Mesothelial cell of epicardium (in vitro differentiated cells): ENCODE measurements around the gene FHL5. TPM values are rescaled to one million over a fixed set of nuclear protein-coding genes. Genes with fewer than 3 reads are reported as not detected.
"Not testable (repeated sequence)": the region's sequence is repeated elsewhere in the genome, so short reads cannot be mapped to it uniquely, and the experiment has no call there.

Experiments used
- DNase-seq, 2 experiments: peaks; one replicate each; pipeline ENCODE4 v3.0.0; 2021; ENCODE audit warnings: low spot score in 2 of 2; ENCODE audit not compliant: unreplicated experiment in 2 of 2
- H3K27ac Mint-ChIP-seq: 2 replicates; pipeline ENCODE4 v1.8.0; 2021; ENCODE audit warnings: mixed read lengths
- H3K27me3 Mint-ChIP-seq: 2 replicates; pipeline ENCODE4 v1.8.0; 2021; ENCODE audit warnings: low read depth, mixed read lengths
- H3K36me3 Mint-ChIP-seq: 2 replicates; pipeline ENCODE4 v1.8.0; 2021; ENCODE audit warnings: mixed read lengths
- H3K4me1 Mint-ChIP-seq: 2 replicates; pipeline ENCODE4 v1.8.0; 2021; ENCODE audit warnings: mixed read lengths
- H3K4me3 Mint-ChIP-seq: 2 replicates; pipeline ENCODE4 v1.8.0; 2021; ENCODE audit warnings: mild to moderate bottlenecking, moderate library complexity, mixed read lengths
- H3K9me3 Mint-ChIP-seq: 2 replicates; pipeline ENCODE4 v1.8.0; 2021; ENCODE audit warnings: mixed read lengths
- CTCF ChIP-seq: fragments of 200-600 bp; sonication (generic); IDR thresholded peaks from one replicate; pipeline ENCODE4 v1.5.0; 2021; ENCODE audit warnings: antibody characterized with exemption; ENCODE audit not compliant: unreplicated experiment
- total RNA-seq: library from RNA; stranded (reverse); gene quantifications from 3 replicates; pipeline ENCODE4 v1.2.1, GENCODE V29; 2021

The FHL5 gene
- total RNA-seq, 1 donor from 2014 or later = 4.5 TPM

- Mint-ChIP-seq H3K36me3 (peaks cover 61% of the 10 kb centered on the region), H3K9me3 (peaks cover 10% of the 10 kb centered on the region), H3K4me1 (peaks cover 19% of the 10 kb centered on the region), H3K27me3 (no peaks in the 10 kb centered on the region), H3K27ac (no peak overlapping the region), H3K4me3 (no peak overlapping the region)
- TF ChIP-seq CTCF = no peak
- DNase-seq = no peak
Measured at GRCh38 chr6:96554558-96554957, 8.4 kb upstream of the FHL5 start.

- H3K36me3 Mint-ChIP-seq = peaks cover 27% of the 10 kb centered on the region
- peaks cover 31% of the 10 kb centered on the region for H3K4me1 Mint-ChIP-seq
- not testable (repeated sequence) for H3K27me3 Mint-ChIP-seq, DNase-seq, H3K27ac Mint-ChIP-seq, H3K4me3 Mint-ChIP-seq
- H3K9me3 Mint-ChIP-seq = peaks cover 18% of the 10 kb centered on the region
Measured at GRCh38 chr6:96559740-96560139, 3.2 kb upstream of the FHL5 start.

DNA sequence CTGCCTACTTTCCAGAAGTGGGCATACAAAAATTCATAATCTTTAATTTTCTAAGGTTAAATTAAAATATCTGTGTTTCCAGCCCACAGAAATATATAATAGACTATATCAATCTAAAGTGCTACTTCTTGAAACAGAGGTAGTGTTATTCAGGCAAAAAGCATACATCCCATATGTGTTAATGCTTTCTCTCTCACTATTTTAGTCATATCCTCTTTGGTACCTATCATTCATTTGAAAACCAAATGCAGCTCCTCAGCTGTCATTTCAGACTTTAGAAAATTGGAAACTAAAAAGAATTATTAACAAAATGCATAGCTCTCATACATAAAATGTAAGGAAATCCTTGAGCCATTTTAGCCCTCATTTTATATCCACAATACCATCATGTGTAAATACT is 925 bp downstream of the FHL5 start:
- Mint-ChIP-seq H3K4me1 (peaks cover 13% of the 10 kb centered on the region), H3K27me3 (no peaks in the 10 kb centered on the region), H3K36me3 (peaks cover 10% of the 10 kb centered on the region), H3K27ac (no peak overlapping the region), H3K4me3 (peak overlapping the region; percentile 20), H3K9me3 (peaks cover 26% of the 10 kb centered on the region)
- no peak for DNase-seq
- no peak for TF ChIP-seq CTCF

- no peak for DNase-seq
- Mint-ChIP-seq H3K9me3 (peaks cover 42% of the 10 kb centered on the region), H3K27me3 (no peaks in the 10 kb centered on the region), H3K4me1 (peaks cover 3% of the 10 kb centered on the region), H3K36me3 (peaks cover 27% of the 10 kb centered on the region), H3K27ac (no peak overlapping the region), H3K4me3 (no peak overlapping the region)
- no peak for TF ChIP-seq CTCF
Measured at GRCh38 chr6:96570053-96570452, 7.1 kb downstream of the FHL5 start.

GRCh38 chr6:96571551-96571950 is 8.6 kb downstream of the FHL5 start:
- peaks cover 35% of the 10 kb centered on the region for H3K9me3 Mint-ChIP-seq
- no peak for DNase-seq
- H3K4me1 Mint-ChIP-seq = peaks cover 18% of the 10 kb centered on the region
- H3K27me3 Mint-ChIP-seq = no peaks in the 10 kb centered on the region
- no peak for TF ChIP-seq CTCF
- no peak overlapping the region for H3K27ac Mint-ChIP-seq
- no peak overlapping the region for H3K4me3 Mint-ChIP-seq
- peaks cover 25% of the 10 kb centered on the region for H3K36me3 Mint-ChIP-seq

DNA sequence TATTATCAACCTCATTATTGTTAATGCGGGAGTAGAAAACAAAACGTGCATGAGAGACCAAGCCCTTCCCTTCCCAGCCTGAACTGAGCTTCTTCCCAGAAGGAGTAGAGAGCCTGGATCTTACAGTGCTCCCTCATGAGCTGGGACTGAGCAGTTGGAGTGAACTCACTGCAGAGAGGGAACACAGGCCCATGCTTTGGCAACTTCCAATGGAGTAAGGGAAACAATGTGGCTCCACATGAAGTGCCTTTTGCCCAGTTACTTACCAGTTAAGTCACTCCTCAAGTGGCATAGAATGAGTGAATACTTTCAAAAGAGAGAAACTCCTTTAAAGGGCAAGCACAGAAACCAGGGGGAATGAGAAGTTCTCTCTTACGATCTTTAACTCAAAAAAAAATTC is 12.4 kb downstream of the FHL5 start:
- H3K4me1 Mint-ChIP-seq = peaks cover 46% of the 10 kb centered on the region
- no peak for TF ChIP-seq CTCF
- peak overlapping the region; percentile 48 for H3K27ac Mint-ChIP-seq
- H3K4me3 Mint-ChIP-seq = no peak overlapping the region
- H3K36me3 Mint-ChIP-seq = peaks cover 9% of the 10 kb centered on the region
- DNase-seq = no peak
- H3K27me3 Mint-ChIP-seq = no peaks in the 10 kb centered on the region
- peaks cover 10% of the 10 kb centered on the region for H3K9me3 Mint-ChIP-seq
